ENCODE results near the gene OCA2.

GRCh38 chr15:28097656-28098359 is 1.3 kb downstream of the OCA2 start:
- TF ChIP-seq SP2 (IDR thresholded peaks at IDR 0.05; ENCODE audit: low read length) (no peak), HDAC6 (IDR thresholded peaks at IDR 0.05; ENCODE audit: low read depth, low read length) (no peak), USF2 (IDR thresholded peaks at IDR 0.05; ENCODE audit: low read length) (no peak), POLR2AphosphoS5 (IDR thresholded peaks at IDR 0.05; ENCODE audit: low read depth, low read length) (no peak), ASH2L (IDR thresholded peaks at IDR 0.05; ENCODE audit: low read length) (no peak), CREB1 (IDR thresholded peaks at IDR 0.05) (no peak), EZH2 (IDR thresholded peaks at IDR 0.05; ENCODE audit: low read depth, low read length, severe bottlenecking) (no peak), CTCF (IDR thresholded peaks at IDR 0.05; ENCODE audit: control extremely low read depth in 1 of 3, insufficient read depth in 1 of 3, low read depth in 1 of 3, low read length in 3 of 3) (no peak), MAX (IDR thresholded peaks at IDR 0.05) (no peak), CBX8 (IDR thresholded peaks at IDR 0.05; ENCODE audit: borderline replicate concordance, low read depth, low read length) (no peak), POLR2A (IDR thresholded peaks at IDR 0.05; ENCODE audit: control extremely low read depth in 1 of 2, low read depth in 2 of 2, low read length in 2 of 2) (no peak)

Data from H1 (cell line).